HCT116 (cell line): ENCODE results near the gene NKTR. TPM values are rescaled to one million over a fixed set of nuclear protein-coding genes. Genes with fewer than 3 reads are reported as not detected.

Source experiments
- ATAC-seq: fragments of 200-7000 bp; cut with Tn5 transposase; 2 replicates; pipeline ENCODE4 v1.9.1; 2020; ENCODE audit warnings: mild to moderate bottlenecking, moderate library complexity
- BruUV-seq: library from RNA; stranded (reverse); fragments of 400-500 nt; replicated peaks from 2 replicates; lab custom pipeline; 2021; lab: Mats Ljungman, UMichigan
- CTCF ChIA-PET: fragments of 300-600 bp; sonication (Branson Sonifier 250); formaldehyde crosslinking; loops from one replicate; lab custom pipeline; 2021; ENCODE audit warnings: antibody characterized with exemption; lab: Charles Lee
- POLR2A ChIA-PET: fragments of 300-600, 350-600 bp; sonication (Branson Sonifier 250); formaldehyde crosslinking; loops from one replicate; lab custom pipeline; 2021; ENCODE audit warnings: antibody characterized with exemption; lab: Charles Lee
- RAD21 ChIA-PET, 2 experiments: fragments of 300-600 bp; sonication (Branson Sonifier 250); formaldehyde crosslinking; loops; one replicate each; lab custom pipeline; 2023; ENCODE audit warnings: low total read pairs in 2 of 2; ENCODE audit not compliant: uncharacterized antibody in 2 of 2, unreplicated experiment in 2 of 2, low non-redundant PET in 1 of 2; lab: Charles Lee
- DNase-seq: peaks from one replicate; pipeline ENCODE4 v3.0.0-alpha.2; 2010; ENCODE audit warnings: low read depth, low spot score
- H2AFZ ChIP-seq: fragments of 200-600 bp; shearing (Covaris generic), sonication (generic); 2 replicates; pipeline ENCODE4 v1.6.1; 2017; ENCODE audit warnings: low read depth, mixed run types, mixed read lengths, antibody characterized with exemption, low read length; ENCODE audit not compliant: poor library complexity, severe bottlenecking
- H3K27ac ChIP-seq: 2 replicates; pipeline ENCODE4 v1.5.1; 2012; ENCODE audit warnings: low read depth, low read length
- H3K27me3 ChIP-seq: fragments of 200-600 bp; sonication (generic); 2 replicates; pipeline ENCODE4 v1.6.1; 2016; ENCODE audit warnings: mixed run types, low read length, mixed read lengths; ENCODE audit not compliant: insufficient read depth
- H3K36me3 ChIP-seq, 2 experiments: fragments of 200-500 bp in 1 of 2; fragments of 200-600 bp in 1 of 2; sonication (Bioruptor generic) in 1 of 2; sonication (generic) in 1 of 2; 2 replicates each; pipeline versions ENCODE4 v1.5.1 to v1.6.1; 2014 to 2016; ENCODE audit warnings: low read length in 2 of 2, inconsistent platforms in 1 of 2, mixed read lengths in 1 of 2, mixed run types in 1 of 2; ENCODE audit not compliant: insufficient read depth in 2 of 2, control insufficient read depth in 1 of 2
- H3K4me1 ChIP-seq, 2 experiments: fragments of 200-600 bp in 1 of 2; sonication (generic) in 1 of 2; 2 replicates each; pipeline versions ENCODE4 v1.5.1 to v1.6.1; 2012 to 2017; ENCODE audit warnings: low read length in 2 of 2, inconsistent platforms in 1 of 2, mild to moderate bottlenecking in 1 of 2, mixed read lengths in 1 of 2, mixed run types in 1 of 2, moderate library complexity in 1 of 2; ENCODE audit not compliant: insufficient read depth in 2 of 2, control insufficient read depth in 1 of 2
- H3K4me2 ChIP-seq: fragments of 200-600 bp; sonication (generic); 2 replicates; pipeline ENCODE4 v1.6.1; 2017; ENCODE audit warnings: mixed run types, low read length, mixed read lengths
- H3K4me3 ChIP-seq, 2 experiments: fragments of 200-600 bp in 1 of 2; sonication (generic) in 1 of 2; replicated peaks in 1 of 2; 2 replicates each; pipeline ENCODE4 v1.5.1; 2011 to 2016; ENCODE audit warnings: low read length in 2 of 2, control low read depth in 1 of 2, low read depth in 1 of 2, mild to moderate bottlenecking in 1 of 2, mixed read lengths in 1 of 2, mixed run types in 1 of 2
- H3K79me2 ChIP-seq: fragments of 200-600 bp; sonication (generic); 2 replicates; pipeline ENCODE4 v1.6.1; 2017; ENCODE audit warnings: mild to moderate bottlenecking, mixed run types, low read length, moderate library complexity, mixed read lengths; ENCODE audit not compliant: insufficient read depth
- H3K9ac ChIP-seq: fragments of 200-600 bp; sonication (generic); 2 replicates; pipeline ENCODE4 v1.6.1; 2016; ENCODE audit warnings: low read length, mixed read lengths
- H3K9me2 ChIP-seq: fragments of 200-600 bp; sonication (generic), shearing (Covaris generic); 2 replicates; pipeline ENCODE4 v1.6.1; 2017; ENCODE audit warnings: mixed run types, mild to moderate bottlenecking, moderate library complexity; ENCODE audit not compliant: insufficient read depth
- H3K9me3 ChIP-seq, 2 experiments: fragments of 200-500 bp in 1 of 2; fragments of 200-600 bp in 1 of 2; sonication (Bioruptor generic) in 1 of 2; sonication (generic) in 1 of 2; 2 replicates each; pipeline ENCODE4 v1.6.1; 2014 to 2017; ENCODE audit warnings: low read length in 2 of 2, mixed read lengths in 2 of 2, inconsistent platforms in 1 of 2, low read depth in 1 of 2, mild to moderate bottlenecking in 1 of 2, mixed run types in 1 of 2, moderate library complexity in 1 of 2; ENCODE audit not compliant: control insufficient read depth in 1 of 2, insufficient read depth in 1 of 2
- H4K20me1 ChIP-seq: fragments of 200-600 bp; sonication (generic), shearing (Covaris generic); 2 replicates; pipeline ENCODE4 v1.6.1; 2017; ENCODE audit warnings: mixed run types, mild to moderate bottlenecking, moderate library complexity; ENCODE audit not compliant: insufficient read depth
- ATF3 ChIP-seq: IDR thresholded peaks from 2 replicates; pipeline ENCODE4 v1.6.1; 2012
- CBX3 ChIP-seq: IDR thresholded peaks from 2 replicates; pipeline ENCODE4 v1.6.1; 2012; ENCODE audit warnings: low read depth
- CTCF ChIP-seq, 3 experiments: fragments of 200-600 bp in 1 of 3; sonication (generic) in 1 of 3; IDR thresholded peaks in 2 of 3; conservative IDR thresholded peaks in 1 of 3; 2 replicates each; pipeline ENCODE4 v1.5.1; 2012 to 2017; ENCODE audit warnings: low read depth in 2 of 3, low read length in 2 of 3, antibody characterized with exemption in 1 of 3, borderline replicate concordance in 1 of 3, control low read depth in 1 of 3, mild to moderate bottlenecking in 1 of 3, mixed read lengths in 1 of 3, mixed run types in 1 of 3, moderate library complexity in 1 of 3; ENCODE audit not compliant: insufficient read depth in 1 of 3
- JUND ChIP-seq: IDR thresholded peaks from 2 replicates; pipeline ENCODE4 v1.6.1; 2012
- MAX ChIP-seq: IDR thresholded peaks from 2 replicates; pipeline ENCODE4 v1.6.1; 2012
- POLR2AphosphoS5 ChIP-seq: IDR thresholded peaks from 2 replicates; pipeline ENCODE4 v1.6.1; 2011; ENCODE audit warnings: mild to moderate bottlenecking, low read depth, low read length, moderate library complexity
- RAD21 ChIP-seq: IDR thresholded peaks from 2 replicates; pipeline ENCODE4 v1.6.1; 2012; ENCODE audit warnings: low read depth, mild to moderate bottlenecking
- REST ChIP-seq: IDR thresholded peaks from 2 replicates; pipeline ENCODE4 v1.6.1; 2012; ENCODE audit warnings: low read depth
- SIN3A ChIP-seq: IDR thresholded peaks from 2 replicates; pipeline ENCODE4 v1.6.1; 2012; ENCODE audit warnings: low read depth
- SP1 ChIP-seq: IDR thresholded peaks from 2 replicates; pipeline ENCODE4 v1.6.1; 2012; ENCODE audit warnings: low read depth
- YY1 ChIP-seq: IDR thresholded peaks from 2 replicates; pipeline ENCODE4 v1.6.1; 2011; ENCODE audit warnings: low read length, low read depth, moderate library complexity, mild to moderate bottlenecking; ENCODE audit not compliant: insufficient replicate concordance; ENCODE audit errors: extremely low read depth
- ZNF274 ChIP-seq: fragments of 200-500 bp; sonication (Bioruptor generic); IDR thresholded peaks from 2 replicates; pipeline ENCODE4 v1.6.1; 2014; ENCODE audit warnings: mild to moderate bottlenecking, low read depth, low read length, inconsistent platforms
- intact Hi-C: fragments of 100-400 bp; cut with micrococcal nuclease; formaldehyde crosslinking; loops from 2 replicates; pipeline ENCODE4 v1.10.0; 2022
- total RNA-seq: library from RNA; stranded (reverse); gene quantifications from one replicate; pipeline ENCODE4 v1.2.1, GENCODE V29; 2021; ENCODE audit not compliant: unreplicated experiment

NKTR gene
- total RNA-seq, 1 experiment from 2014 or later = 59.7 TPM

GRCh38 chr3:42670670-42671069, 70.2 kb downstream of the NKTR start:
- Histone ChIP-seq H3K9me2 (no peaks in the 10 kb centered on the region), H3K4me2 (no peak overlapping the region), H3K9me3 (no peaks in the 10 kb centered on the region; a peak in 1 of 4 replicates), H3K36me3 (no peaks in the 10 kb centered on the region), H3K4me1 (no peaks in the 10 kb centered on the region), H3K9ac (no peak overlapping the region), H2AFZ (no peak overlapping the region), H3K27me3 (no peaks in the 10 kb centered on the region), H3K4me3 (no peak overlapping the region), H4K20me1 (no peaks in the 10 kb centered on the region), H3K79me2 (no peaks in the 10 kb centered on the region), H3K27ac (no peak overlapping the region)
- ChIA-PET POLR2A (no interaction called here), RAD21 (no interaction called here), CTCF (no interaction called here)
- intact Hi-C loops = no loop called here
- no peak for ATAC-seq
- no peak for DNase-seq
- no peak for TF ChIP-seq ATF3
- TF ChIP-seq CTCF (IDR thresholded peaks at IDR 0.05 in 2 of 3, conservative IDR thresholded peaks at IDR 0.05 in 1 of 3; ENCODE audit: borderline replicate concordance in 1 of 3, insufficient read depth in 1 of 3, low read depth in 2 of 3, low read length in 2 of 3) = no peak
- BruUV-seq = no TSS peak

- RAD21 ChIA-PET = no interaction called here
- Histone ChIP-seq H3K27me3 (no peaks in the 10 kb centered on the region), H3K79me2 (no peaks in the 10 kb centered on the region), H3K36me3 (no peaks in the 10 kb centered on the region), H3K27ac (no peak overlapping the region)
- ATAC-seq = no peak
- intact Hi-C loops = no loop called here
- TF ChIP-seq CTCF (IDR thresholded peaks at IDR 0.05 in 2 of 3, conservative IDR thresholded peaks at IDR 0.05 in 1 of 3; ENCODE audit: borderline replicate concordance in 1 of 3, insufficient read depth in 1 of 3, low read depth in 2 of 3, low read length in 2 of 3) = no peak
- TF ChIP-seq CBX3 = no peak
- TF ChIP-seq POLR2AphosphoS5 = no peak
- TF ChIP-seq SIN3A = no peak
- no peak for TF ChIP-seq RAD21
- no peak for TF ChIP-seq JUND
- no peak for TF ChIP-seq SP1
- TF ChIP-seq MAX = no peak
- no peak for TF ChIP-seq REST
- TF ChIP-seq YY1 = no peak
- TF ChIP-seq ZNF274 = no peak
- TF ChIP-seq, all 23 proteins: peak for 0
- H3K9me2 ChIP-seq = no peaks in the 10 kb centered on the region
- DNase-seq = no peak
- no TSS peak for BruUV-seq
- no peak overlapping the region for H2AFZ ChIP-seq
- ChIA-PET CTCF (no interaction called here), POLR2A (no interaction called here)
- no peak overlapping the region for H3K4me3 ChIP-seq
- no peaks in the 10 kb centered on the region for H3K4me1 ChIP-seq
- peaks cover 0 to 10% of the 10 kb centered on the region in 2 experiments; a peak in 1 of 4 replicates for H3K9me3 ChIP-seq
- no peak overlapping the region for H3K9ac ChIP-seq
- H3K4me2 ChIP-seq = no peak overlapping the region
- no peaks in the 10 kb centered on the region for H4K20me1 ChIP-seq
Observed at GRCh38 chr3:42672515-42672914, 72.0 kb downstream of the NKTR start.
